IPS-11a (cell line): ENCODE data around the gene C12orf75.
A peak's percentile ranks its signal among the peaks of the same experiment; 100 is the strongest.
"Not testable (repeated sequence)": the region's sequence is repeated elsewhere in the genome, so short reads cannot be mapped to it uniquely, and the experiment has no call there.

Experiments used
- H3K4me3 ChIP-seq: one replicate; pipeline ENCODE4 v1.5.1; 2013; ENCODE audit warnings: low read depth, low read length, control low read depth

Gene C12orf75

GRCh38 chr12:105330283-105330930 is at the start of gene C12orf75:
Gene C12orf75, plus strand, starts transcription at chr12:105330691. Its CDS starts 201 bp downstream, at chr12:105330892.
- peak within 1 kb of the TSS; percentile 54 for H3K4me3 ChIP-seq

- no peak overlapping the region for H3K4me3 ChIP-seq
Measured at GRCh38 chr12:105280966-105281693, 49.4 kb upstream of the C12orf75 start.

GRCh38 chr12:105281694-105282049 is 48.8 kb upstream of the C12orf75 start:
- H3K4me3 ChIP-seq = no peak overlapping the region

GRCh38 chr12:105285378-105285777 is 45.1 kb upstream of the C12orf75 start:
- no peak overlapping the region for H3K4me3 ChIP-seq

GRCh38 chr12:105287408-105287807 is 43.1 kb upstream of the C12orf75 start:
- H3K4me3 ChIP-seq = no peak overlapping the region

- no peak overlapping the region for H3K4me3 ChIP-seq
Measured at GRCh38 chr12:105288311-105288996, 42.0 kb upstream of the C12orf75 start.

GRCh38 chr12:105289114-105289904 is 41.2 kb upstream of the C12orf75 start:
- H3K4me3 ChIP-seq = no peak overlapping the region

GRCh38 chr12:105291531-105291930 is 39.0 kb upstream of the C12orf75 start:
- no peak overlapping the region for H3K4me3 ChIP-seq

GRCh38 chr12:105292705-105293104 is 37.8 kb upstream of the C12orf75 start:
- H3K4me3 ChIP-seq = no peak overlapping the region

GRCh38 chr12:105293187-105293586 is 37.3 kb upstream of the C12orf75 start:
- H3K4me3 ChIP-seq = no peak overlapping the region

- no peak overlapping the region for H3K4me3 ChIP-seq
Measured at GRCh38 chr12:105294161-105294560, 36.3 kb upstream of the C12orf75 start.

- no peak overlapping the region for H3K4me3 ChIP-seq
Measured at GRCh38 chr12:105294886-105295479, 35.5 kb upstream of the C12orf75 start.

GRCh38 chr12:105296116-105297089 is 34.1 kb upstream of the C12orf75 start:
- no peak overlapping the region for H3K4me3 ChIP-seq

GRCh38 chr12:105300883-105301282 is 29.6 kb upstream of the C12orf75 start:
- H3K4me3 ChIP-seq = no peak overlapping the region

GRCh38 chr12:105301696-105302095 is 28.8 kb upstream of the C12orf75 start:
- no peak overlapping the region for H3K4me3 ChIP-seq

- not testable (repeated sequence) for H3K4me3 ChIP-seq
Measured at GRCh38 chr12:105302986-105303385, 27.5 kb upstream of the C12orf75 start.

GRCh38 chr12:105304626-105305025 is 25.9 kb upstream of the C12orf75 start:
- not testable (repeated sequence) for H3K4me3 ChIP-seq

- H3K4me3 ChIP-seq = not testable (repeated sequence)
Measured at GRCh38 chr12:105307601-105308314, 22.7 kb upstream of the C12orf75 start.

GRCh38 chr12:105308839-105309238 is 21.7 kb upstream of the C12orf75 start:
- not testable (repeated sequence) for H3K4me3 ChIP-seq
